Trophoblast cell (in vitro differentiated cells and primary cell): ENCODE measurements around the gene BTBD9.

Experiments
- DNase-seq, 2 donors: peaks; one replicate each; pipeline ENCODE4 v3.0.0-alpha.2; 2016
- H2AFZ ChIP-seq: 2 replicates; pipeline ENCODE4 v1.6.1; 2013; ENCODE audit warnings: low read length, moderate library complexity, mild to moderate bottlenecking; ENCODE audit not compliant: insufficient read depth, poor library complexity
- H2AK5ac ChIP-seq: 2 replicates; pipeline ENCODE4 v1.6.1; 2013; ENCODE audit warnings: mild to moderate bottlenecking, low read length
- H2BK120ac ChIP-seq: 2 replicates; pipeline ENCODE4 v1.6.1; 2013; ENCODE audit warnings: low read length, mild to moderate bottlenecking, moderate library complexity; ENCODE audit not compliant: insufficient read depth, poor library complexity
- H2BK12ac ChIP-seq: 2 replicates; pipeline ENCODE4 v1.6.1; 2013; ENCODE audit warnings: mild to moderate bottlenecking, low read length, moderate library complexity
- H2BK5ac ChIP-seq: 2 replicates; pipeline ENCODE4 v1.6.1; 2013; ENCODE audit warnings: low read length, low read depth, moderate library complexity, mild to moderate bottlenecking; ENCODE audit not compliant: poor library complexity
- H3K14ac ChIP-seq: 2 replicates; pipeline ENCODE4 v1.6.1; 2013; ENCODE audit warnings: mild to moderate bottlenecking, low read length
- H3K18ac ChIP-seq: 2 replicates; pipeline ENCODE4 v1.6.1; 2013; ENCODE audit warnings: mild to moderate bottlenecking, low read length
- H3K23ac ChIP-seq: 2 replicates; pipeline ENCODE4 v1.6.1; 2013; ENCODE audit warnings: low read length
- H3K27ac ChIP-seq: 2 replicates; pipeline ENCODE4 v1.5.1; 2013; ENCODE audit warnings: low read depth, mild to moderate bottlenecking, inconsistent platforms, low read length, moderate library complexity
- H3K27me3 ChIP-seq: 2 replicates; pipeline ENCODE4 v1.6.1; 2013; ENCODE audit warnings: inconsistent platforms, mild to moderate bottlenecking, low read length, moderate library complexity; ENCODE audit not compliant: insufficient read depth
- H3K36me3 ChIP-seq, 2 experiments: 1 replicate in 1 of 2; 2 replicates in 1 of 2; pipeline ENCODE4 v1.6.1; 2013; ENCODE audit warnings: low read length in 2 of 2, mild to moderate bottlenecking in 2 of 2, moderate library complexity in 1 of 2; ENCODE audit not compliant: insufficient read depth in 2 of 2, control insufficient read depth in 1 of 2
- H3K4ac ChIP-seq: 2 replicates; pipeline ENCODE4 v1.6.1; 2013; ENCODE audit warnings: low read depth, mild to moderate bottlenecking, low read length, moderate library complexity
- H3K4me1 ChIP-seq, 2 experiments: 1 replicate in 1 of 2; 2 replicates in 1 of 2; pipeline ENCODE4 v1.6.1; 2013; ENCODE audit warnings: low read length in 2 of 2, mild to moderate bottlenecking in 2 of 2, moderate library complexity in 1 of 2; ENCODE audit not compliant: insufficient read depth in 2 of 2, control insufficient read depth in 1 of 2
- H3K4me2 ChIP-seq: 2 replicates; pipeline ENCODE4 v1.6.1; 2013; ENCODE audit warnings: inconsistent platforms, mild to moderate bottlenecking, low read length, moderate library complexity
- H3K4me3 ChIP-seq: 2 replicates; pipeline ENCODE4 v1.5.1; 2013; ENCODE audit warnings: mild to moderate bottlenecking, low read depth, low read length, inconsistent platforms
- H3K79me1 ChIP-seq: one replicate; pipeline ENCODE4 v1.6.1; 2013; ENCODE audit warnings: low read length
- H3K79me2 ChIP-seq: 2 replicates; pipeline ENCODE4 v1.6.1; 2013; ENCODE audit warnings: low read length, mild to moderate bottlenecking; ENCODE audit not compliant: control insufficient read depth, insufficient read depth, poor library complexity
- H3K9ac ChIP-seq: 2 replicates; pipeline ENCODE4 v1.6.1; 2013; ENCODE audit warnings: mild to moderate bottlenecking, low read length
- H3K9me3 ChIP-seq: 2 replicates; pipeline ENCODE4 v1.6.1; 2013; ENCODE audit warnings: low read depth, mild to moderate bottlenecking, control low read depth, inconsistent platforms, low read length; ENCODE audit not compliant: insufficient read depth
- H4K12ac ChIP-seq: 2 replicates; pipeline ENCODE4 v1.6.1; 2013; ENCODE audit warnings: low read depth, mild to moderate bottlenecking, low read length, moderate library complexity
- H4K8ac ChIP-seq: 2 replicates; pipeline ENCODE4 v1.6.1; 2013; ENCODE audit warnings: low read depth, mild to moderate bottlenecking, low read length, moderate library complexity
- H4K91ac ChIP-seq: one replicate; pipeline ENCODE4 v1.6.1; 2013; ENCODE audit warnings: low read depth, mild to moderate bottlenecking, low read length, moderate library complexity
- WGBS: extraction: QIAGEN DNeasy Blood & Tissue Kit; methylation state at CpG from one replicate; pipeline ENCODE4 v1.1.7; 2013; ENCODE audit warnings: missing lambda C conversion rate; ENCODE audit not compliant: insufficient read length, insufficient coverage; ENCODE audit errors: extremely low coverage; 5-methylcytosine and 5-hydroxymethylcytosine counted together

Gene BTBD9

DNA sequence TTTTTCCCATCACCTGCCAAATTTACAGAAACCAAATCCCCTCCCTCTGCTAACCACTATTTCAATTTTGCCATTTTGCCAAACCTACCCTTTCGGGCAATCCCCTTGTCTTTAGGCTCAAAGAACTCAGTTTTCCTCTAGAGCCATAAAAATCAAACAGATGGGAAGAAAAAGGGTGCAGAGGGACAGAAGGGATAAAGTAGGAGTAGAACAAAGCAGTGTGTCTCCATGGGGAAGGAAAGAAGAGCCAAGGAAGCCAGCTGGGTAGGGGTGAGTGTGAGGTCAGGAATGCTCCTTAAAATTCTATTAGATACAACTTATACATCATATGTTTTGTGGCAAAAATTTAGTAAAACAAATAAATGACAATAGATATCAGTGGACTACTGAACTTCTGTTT lies 316.5 kb downstream of the BTBD9 start:
- Histone ChIP-seq H3K27ac (no peak overlapping the region), H3K23ac (no peak overlapping the region), H3K79me2 (no peaks in the 10 kb centered on the region), H3K4me3 (no peak overlapping the region), H2BK120ac (no peak overlapping the region), H4K91ac (no peak overlapping the region), H2AFZ (no peak overlapping the region), H3K9me3 (no peaks in the 10 kb centered on the region), H3K79me1 (no peaks in the 10 kb centered on the region), H2BK5ac (no peak overlapping the region), H3K18ac (no peak overlapping the region), H2AK5ac (no peak overlapping the region), H3K9ac (no peak overlapping the region), H3K4ac (no peak overlapping the region), H3K14ac (no peak overlapping the region), H3K4me2 (no peak overlapping the region), H3K4me1 (no peaks in the 10 kb centered on the region), H2BK12ac (no peak overlapping the region), H3K27me3 (no peaks in the 10 kb centered on the region), H4K8ac (no peak overlapping the region), H4K12ac (no peak overlapping the region), H3K36me3 (no peaks in the 10 kb centered on the region)
- DNase-seq, result no peak
- no CpG with 5 or more reads among the region's 1 CpG for WGBS

DNA sequence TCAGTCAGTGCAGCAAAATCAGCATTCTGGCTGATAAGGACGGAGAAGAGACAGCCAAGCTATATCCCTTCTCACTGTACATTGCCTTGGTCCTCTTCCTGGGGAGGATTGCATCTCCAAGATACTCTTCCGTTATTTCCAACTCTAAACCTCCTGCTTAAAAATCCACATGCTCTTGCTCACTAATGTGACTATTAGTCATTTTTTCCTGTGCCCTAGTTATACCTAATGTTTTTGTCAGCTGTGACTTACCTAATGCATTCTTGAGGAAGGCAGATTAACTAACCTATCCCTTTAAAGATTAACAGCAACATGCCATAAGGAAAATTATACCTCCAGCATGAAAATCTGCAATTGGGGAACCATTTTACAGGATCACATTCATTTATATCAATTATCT lies 317.6 kb downstream of the BTBD9 start:
- no peak overlapping the region for H2BK12ac ChIP-seq
- H3K14ac ChIP-seq, result no peak overlapping the region
- H3K79me1 ChIP-seq, result no peaks in the 10 kb centered on the region
- no peaks in the 10 kb centered on the region for H3K79me2 ChIP-seq
- no peak overlapping the region for H4K12ac ChIP-seq
- no peak overlapping the region for H3K9ac ChIP-seq
- H3K27me3 ChIP-seq, result no peaks in the 10 kb centered on the region
- H3K4me3 ChIP-seq, result no peak overlapping the region
- no peak overlapping the region for H2BK120ac ChIP-seq
- H3K4me2 ChIP-seq, result no peak overlapping the region
- DNase-seq, result no peak
- H2AK5ac ChIP-seq, result no peak overlapping the region
- no peak overlapping the region for H2AFZ ChIP-seq
- H3K23ac ChIP-seq, result no peak overlapping the region
- no peak overlapping the region for H4K91ac ChIP-seq
- no CpG with 5 or more reads among the region's 2 CpGs for WGBS
- no peak overlapping the region for H3K18ac ChIP-seq
- no peak overlapping the region for H3K27ac ChIP-seq
- H3K4me1 ChIP-seq, result no peaks in the 10 kb centered on the region
- no peak overlapping the region for H4K8ac ChIP-seq
- H3K36me3 ChIP-seq, result no peaks in the 10 kb centered on the region
- no peak overlapping the region for H3K4ac ChIP-seq
- no peaks in the 10 kb centered on the region for H3K9me3 ChIP-seq
- H2BK5ac ChIP-seq, result no peak overlapping the region

DNA sequence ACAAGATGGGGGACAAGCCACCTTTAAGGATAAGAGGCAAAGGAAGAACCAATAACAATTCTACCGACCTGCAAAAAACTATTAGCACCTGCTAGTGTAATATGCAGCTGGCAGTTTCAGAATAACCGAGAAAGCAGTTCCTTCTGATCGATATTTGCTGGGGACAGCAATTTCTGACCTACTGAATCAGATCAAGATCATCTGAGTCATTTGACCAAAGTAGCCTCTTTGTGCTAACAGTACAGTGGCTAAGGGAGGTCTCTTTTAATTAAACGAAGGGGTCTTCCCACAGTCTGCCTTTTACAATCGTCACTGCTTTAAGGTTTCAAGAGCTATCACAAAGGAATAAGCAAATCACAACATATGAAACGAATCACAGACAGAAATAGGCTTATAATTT lies 318.9 kb downstream of the BTBD9 start:
- Histone ChIP-seq H2BK12ac (no peak overlapping the region), H2BK120ac (no peak overlapping the region), H2BK5ac (no peak overlapping the region), H4K12ac (no peak overlapping the region), H3K14ac (no peak overlapping the region), H3K18ac (no peak overlapping the region), H3K4me1 (no peaks in the 10 kb centered on the region), H3K4me2 (no peak overlapping the region), H3K79me2 (no peaks in the 10 kb centered on the region), H3K36me3 (no peaks in the 10 kb centered on the region), H2AFZ (no peak overlapping the region), H3K4me3 (no peak overlapping the region), H3K4ac (no peak overlapping the region), H3K27ac (no peak overlapping the region), H3K9me3 (no peaks in the 10 kb centered on the region), H4K8ac (no peak overlapping the region), H4K91ac (no peak overlapping the region), H3K79me1 (no peaks in the 10 kb centered on the region), H3K27me3 (no peaks in the 10 kb centered on the region), H3K9ac (no peak overlapping the region), H3K23ac (no peak overlapping the region), H2AK5ac (no peak overlapping the region)
- WGBS, result no CpG with 5 or more reads among the region's 6 CpGs
- no peak for DNase-seq

DNA sequence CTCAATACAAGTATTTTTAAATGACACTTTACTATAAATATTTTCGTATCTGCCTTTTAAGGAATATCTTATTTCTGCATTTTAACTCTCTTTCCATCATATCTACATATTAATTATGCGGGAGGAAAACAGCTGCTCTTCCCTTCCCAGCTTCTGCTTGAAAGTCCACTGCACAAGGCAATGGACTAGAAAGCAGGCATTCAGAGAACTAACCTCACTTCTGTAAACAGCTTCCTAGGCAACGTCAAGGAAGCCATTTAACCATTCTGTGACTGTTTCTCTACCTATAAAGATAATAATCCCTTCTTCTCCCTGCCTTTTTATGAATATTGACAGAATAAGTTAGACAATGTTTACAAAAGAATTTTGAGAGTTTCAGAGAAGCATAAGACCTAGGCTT lies 319.4 kb downstream of the BTBD9 start:
- H3K4me2 ChIP-seq, result no peak overlapping the region
- H4K8ac ChIP-seq, result no peak overlapping the region
- H3K36me3 ChIP-seq, result no peaks in the 10 kb centered on the region
- no CpG with 5 or more reads among the region's 3 CpGs for WGBS
- no peaks in the 10 kb centered on the region for H3K79me2 ChIP-seq
- H3K27ac ChIP-seq, result no peak overlapping the region
- H3K18ac ChIP-seq, result no peak overlapping the region
- H2BK5ac ChIP-seq, result no peak overlapping the region
- no peak for DNase-seq
- H3K23ac ChIP-seq, result no peak overlapping the region
- no peaks in the 10 kb centered on the region for H3K27me3 ChIP-seq
- H2BK120ac ChIP-seq, result no peak overlapping the region
- no peak overlapping the region for H3K9ac ChIP-seq
- no peaks in the 10 kb centered on the region for H3K4me1 ChIP-seq
- no peaks in the 10 kb centered on the region for H3K79me1 ChIP-seq
- no peak overlapping the region for H4K12ac ChIP-seq
- H3K14ac ChIP-seq, result no peak overlapping the region
- no peak overlapping the region for H3K4ac ChIP-seq
- no peaks in the 10 kb centered on the region for H3K9me3 ChIP-seq
- no peak overlapping the region for H4K91ac ChIP-seq
- H2BK12ac ChIP-seq, result no peak overlapping the region
- H2AK5ac ChIP-seq, result no peak overlapping the region
- no peak overlapping the region for H2AFZ ChIP-seq
- H3K4me3 ChIP-seq, result no peak overlapping the region
